ENCODE results near the gene USP6NL.

GRCh38 chr10:11655836-11656235 lies 44.4 kb upstream of the USP6NL start:
- no peak for TF ChIP-seq CTCF (IDR thresholded peaks at IDR 0.05)
- TF ChIP-seq TAF1 (IDR thresholded peaks at IDR 0.05; ENCODE audit: borderline replicate concordance, low read depth, low read length) = no peak
- TF ChIP-seq ELF1 (IDR thresholded peaks at IDR 0.05) = no peak
- no peak for TF ChIP-seq POLR2AphosphoS5 (IDR thresholded peaks at IDR 0.05; ENCODE audit: low read depth, low read length)
- TF ChIP-seq RXRA (IDR thresholded peaks at IDR 0.05; ENCODE audit: borderline replicate concordance, low read depth) = no peak
- no peak for TF ChIP-seq JUND (IDR thresholded peaks at IDR 0.05)
- TF ChIP-seq YY1 (IDR thresholded peaks at IDR 0.05; ENCODE audit: low read depth) = no peak
- TF ChIP-seq EP300 (IDR thresholded peaks at IDR 0.05; ENCODE audit: borderline replicate concordance in 1 of 2, low read depth in 1 of 2, low read length in 1 of 2) = no peak
- no peak for TF ChIP-seq RAD21 (IDR thresholded peaks at IDR 0.05; ENCODE audit: low read length)
- TF ChIP-seq REST (IDR thresholded peaks at IDR 0.05; ENCODE audit: low read depth, low read length) = no peak
- no peak for TF ChIP-seq MXI1 (IDR thresholded peaks at IDR 0.05; ENCODE audit: low read depth, low read length)
- no peak for TF ChIP-seq GABPA (IDR thresholded peaks at IDR 0.05; ENCODE audit: low read depth)
- no peak for TF ChIP-seq TCF12 (IDR thresholded peaks at IDR 0.05)
